ENCODE data around the gene SNX18.
"Not testable (repeated sequence)": the region's sequence is repeated elsewhere in the genome, so short reads cannot be mapped to it uniquely, and the experiment has no call there.

Gene SNX18

GRCh38 chr5:54531546-54531945 lies 14.0 kb downstream of the SNX18 start:
- H3K4me3 ChIP-seq (ENCODE audit: low read length), result no peak overlapping the region
- TF ChIP-seq CTCF (conservative IDR thresholded peaks at IDR 0.05; ENCODE audit: low read length), result no peak
- no peak for DNase-seq (ENCODE audit: low read depth)

GRCh38 chr5:54533541-54534190 lies 16.1 kb downstream of the SNX18 start:
- no peak for DNase-seq (ENCODE audit: low read depth)
- H3K4me3 ChIP-seq (ENCODE audit: low read length), result no peak overlapping the region

GRCh38 chr5:54534191-54535004 lies 16.8 kb downstream of the SNX18 start:
- no peak for DNase-seq (ENCODE audit: low read depth)
- no peak overlapping the region for H3K4me3 ChIP-seq (ENCODE audit: low read length)
- no peak for TF ChIP-seq CTCF (conservative IDR thresholded peaks at IDR 0.05; ENCODE audit: low read length)

More at GRCh38 chr5:54533541-54534190, 16.1 kb downstream of the SNX18 start:
- no peak for TF ChIP-seq CTCF (conservative IDR thresholded peaks at IDR 0.05; ENCODE audit: low read length)

- no peak for TF ChIP-seq CTCF (conservative IDR thresholded peaks at IDR 0.05; ENCODE audit: low read length)
- DNase-seq (ENCODE audit: low read depth), result no peak
- H3K4me3 ChIP-seq (ENCODE audit: low read length), result no peak overlapping the region
Measured at GRCh38 chr5:54535149-54535844, 17.7 kb downstream of the SNX18 start.

- DNase-seq (ENCODE audit: low read depth); H3K4me3 ChIP-seq (ENCODE audit: low read length): not testable (repeated sequence)
Measured at GRCh38 chr5:54536375-54536774, 18.8 kb downstream of the SNX18 start.

GRCh38 chr5:54536861-54537260 lies 19.3 kb downstream of the SNX18 start:
- H3K4me3 ChIP-seq (ENCODE audit: low read length); DNase-seq (ENCODE audit: low read depth): not testable (repeated sequence)

GRCh38 chr5:54537725-54538124 lies 20.2 kb downstream of the SNX18 start:
- peak; percentile 67 for DNase-seq (ENCODE audit: low read depth)
- H3K4me3 ChIP-seq (ENCODE audit: low read length), result no peak overlapping the region; the same call in 1 of the 2 replicates
- TF ChIP-seq CTCF (conservative IDR thresholded peaks at IDR 0.05; ENCODE audit: low read length), result no peak

GRCh38 chr5:54538156-54538555 lies 20.6 kb downstream of the SNX18 start:
- no peak for TF ChIP-seq CTCF (conservative IDR thresholded peaks at IDR 0.05; ENCODE audit: low read length)
- DNase-seq (ENCODE audit: low read depth), result no peak
- H3K4me3 ChIP-seq (ENCODE audit: low read length), result no peak overlapping the region

Data from AG10803 (cell line).